MM.1S (cell line): ENCODE measurements around the gene LRRC23.

ENCODE experiments used
- CTCF ChIP-seq: fragments of 300-600 bp; sonication (generic); IDR thresholded peaks from 2 replicates; pipeline ENCODE4 v1.5.1; 2016; ENCODE audit warnings: antibody characterized with exemption, low read length, mixed read lengths
- EZH2phosphoT487 ChIP-seq: fragments of 300-600 bp; sonication (generic); IDR thresholded peaks from 2 replicates; pipeline ENCODE4 v1.6.1; 2018; ENCODE audit warnings: antibody characterized with exemption, low read length

GRCh38 chr12:6894321-6894720 lies 10.3 kb upstream of the LRRC23 start:
- TF ChIP-seq CTCF (no peak), EZH2phosphoT487 (no peak)
